GM12864 (cell line): ENCODE data around the gene GPAT3.
A peak's percentile ranks its signal among the peaks of the same experiment; 100 is the strongest.
"Not testable (repeated sequence)": the region's sequence is repeated elsewhere in the genome, so short reads cannot be mapped to it uniquely, and the experiment has no call there.

Experiments used
- DNase-seq: peaks from one replicate; pipeline ENCODE4 v3.0.0-alpha.2; 2011; ENCODE audit warnings: low read depth
- H3K4me3 ChIP-seq: 2 replicates; pipeline ENCODE4 v1.5.1; 2011; ENCODE audit warnings: mild to moderate bottlenecking, low read depth, low read length, control low read depth
- CTCF ChIP-seq: IDR thresholded peaks from 2 replicates; pipeline ENCODE4 v1.5.1; 2011; ENCODE audit warnings: low read depth, mild to moderate bottlenecking, moderate library complexity, low read length, control low read depth, inconsistent platforms; ENCODE audit errors: missing control alignments

The GPAT3 gene

DNA sequence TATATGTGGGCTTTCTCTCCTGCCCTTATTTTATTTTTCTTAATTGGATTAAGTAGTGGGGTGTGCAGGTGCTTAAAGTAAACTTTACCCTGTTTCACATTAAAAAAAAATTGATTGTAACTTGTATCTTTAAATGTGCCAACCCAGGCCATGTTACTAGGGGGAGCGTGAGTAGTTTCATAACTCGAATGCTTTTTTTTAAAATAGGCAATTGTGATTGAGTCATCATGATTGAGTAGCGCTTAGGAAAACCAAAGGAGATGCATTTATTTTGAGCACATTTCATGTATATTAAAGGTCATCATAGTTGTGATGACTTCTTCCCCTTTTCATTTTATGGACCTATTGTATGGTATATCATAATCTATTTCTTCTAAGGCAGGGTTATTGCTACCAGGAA is 32.2 kb downstream of the GPAT3 start:
- no peak for DNase-seq
- H3K4me3 ChIP-seq: no peak overlapping the region
- TF ChIP-seq CTCF: no peak

DNA sequence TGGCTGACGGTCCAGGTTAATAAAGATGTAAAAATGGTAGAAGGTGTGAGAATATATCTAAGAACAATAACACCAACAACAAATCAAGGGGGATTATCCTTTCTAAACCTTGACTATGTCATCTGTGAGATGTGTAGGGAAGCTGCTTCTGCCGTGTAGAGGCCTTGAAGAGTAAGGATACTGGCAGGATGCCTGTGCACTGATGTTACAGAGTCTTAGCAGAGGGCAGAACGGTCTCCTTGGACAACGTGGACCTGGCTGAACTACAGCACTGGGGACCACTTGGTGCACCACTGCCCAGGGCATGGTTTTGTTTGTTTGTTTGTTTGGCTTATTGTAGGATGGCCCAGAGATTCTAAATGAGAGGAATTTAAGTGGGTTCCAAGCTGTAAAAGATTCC is 33.5 kb downstream of the GPAT3 start:
- no peak for TF ChIP-seq CTCF

DNA sequence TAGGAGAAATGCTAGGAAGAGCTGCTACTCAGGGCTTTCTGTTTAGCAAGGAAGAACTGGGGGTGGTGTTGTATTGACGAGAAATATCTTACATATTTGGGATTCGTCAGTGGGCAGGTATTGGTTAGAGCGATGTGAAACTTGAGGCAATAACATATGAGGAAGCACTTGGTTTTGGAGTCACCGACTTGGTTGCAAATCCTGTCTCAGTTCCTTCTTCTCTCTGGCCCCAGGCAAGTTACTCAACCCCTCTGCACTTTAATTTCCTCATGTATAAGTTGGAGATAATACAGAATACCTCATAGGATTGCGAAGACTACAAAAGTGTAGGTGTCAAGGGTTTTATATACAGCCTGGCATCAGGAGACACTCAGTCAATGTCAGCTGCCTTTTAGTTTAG is 34.1 kb downstream of the GPAT3 start:
- DNase-seq: peak; percentile 24
- no peak overlapping the region for H3K4me3 ChIP-seq
- no peak for TF ChIP-seq CTCF

More for the DNA sequence above, 33.5 kb downstream of the GPAT3 start:
- no peak for DNase-seq
- H3K4me3 ChIP-seq: no peak overlapping the region

GRCh38 chr4:83572848-83573247 is 36.9 kb downstream of the GPAT3 start:
- H3K4me3 ChIP-seq: no peak overlapping the region
- no peak for TF ChIP-seq CTCF

GRCh38 chr4:83574247-83574646 is 38.3 kb downstream of the GPAT3 start:
- TF ChIP-seq CTCF: no peak
- no peak overlapping the region for H3K4me3 ChIP-seq
- no peak for DNase-seq

More at GRCh38 chr4:83572848-83573247, 36.9 kb downstream of the GPAT3 start:
- no peak for DNase-seq

GRCh38 chr4:83576237-83576636 is 40.3 kb downstream of the GPAT3 start:
- not testable (repeated sequence) for DNase-seq, H3K4me3 ChIP-seq

- no peak overlapping the region for H3K4me3 ChIP-seq
- no peak for TF ChIP-seq CTCF
- peak; percentile 26 for DNase-seq
Measured at GRCh38 chr4:83581411-83582288, 45.7 kb downstream of the GPAT3 start.
